ENCODE data around the gene FNIP2. TPM values are rescaled to one million over a fixed set of nuclear protein-coding genes. Genes with fewer than 3 reads are reported as not detected.
"Not testable (repeated sequence)": the region's sequence is repeated elsewhere in the genome, so short reads cannot be mapped to it uniquely, and the experiment has no call there.

Gene FNIP2
- total RNA-seq, 1 donor from 2014 or later = 24.2 TPM

- DNase-seq (ENCODE audit: extremely low read depth, low read depth, low spot score) = no peak
These were observed 43.7 kb downstream of the FNIP2 start for GRCh38 chr4:158812543-158812942.

DNA sequence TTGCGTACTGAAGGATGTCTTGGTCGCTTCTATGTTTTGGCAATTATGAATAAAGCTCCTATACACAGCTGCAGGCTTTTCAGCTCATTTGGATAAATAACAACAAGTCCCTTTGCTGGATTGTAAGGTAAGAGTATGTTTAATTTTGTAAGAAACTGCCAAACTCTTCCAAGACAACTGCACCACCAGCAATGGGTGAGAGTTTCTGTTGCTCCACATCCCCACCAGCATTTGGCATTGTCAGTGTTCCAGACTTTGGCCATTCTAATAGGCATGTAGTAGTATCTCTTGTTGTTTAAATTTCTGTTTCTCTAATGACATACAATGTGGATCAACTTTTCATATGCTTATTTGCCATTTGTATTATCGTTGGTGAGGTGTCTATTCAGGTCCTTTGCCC lies 44.3 kb downstream of the FNIP2 start:
- no peak for DNase-seq (ENCODE audit: extremely low read depth, low read depth, low spot score)

- no peak for DNase-seq (ENCODE audit: extremely low read depth, low read depth, low spot score)
These were observed 45.4 kb downstream of the FNIP2 start for GRCh38 chr4:158814207-158814606.

- no peak for DNase-seq (ENCODE audit: extremely low read depth, low read depth, low spot score)
These were observed 46.0 kb downstream of the FNIP2 start for GRCh38 chr4:158814636-158815330.

GRCh38 chr4:158816955-158817354 lies 48.1 kb downstream of the FNIP2 start:
- no peak for DNase-seq (ENCODE audit: extremely low read depth, low read depth, low spot score)

DNA sequence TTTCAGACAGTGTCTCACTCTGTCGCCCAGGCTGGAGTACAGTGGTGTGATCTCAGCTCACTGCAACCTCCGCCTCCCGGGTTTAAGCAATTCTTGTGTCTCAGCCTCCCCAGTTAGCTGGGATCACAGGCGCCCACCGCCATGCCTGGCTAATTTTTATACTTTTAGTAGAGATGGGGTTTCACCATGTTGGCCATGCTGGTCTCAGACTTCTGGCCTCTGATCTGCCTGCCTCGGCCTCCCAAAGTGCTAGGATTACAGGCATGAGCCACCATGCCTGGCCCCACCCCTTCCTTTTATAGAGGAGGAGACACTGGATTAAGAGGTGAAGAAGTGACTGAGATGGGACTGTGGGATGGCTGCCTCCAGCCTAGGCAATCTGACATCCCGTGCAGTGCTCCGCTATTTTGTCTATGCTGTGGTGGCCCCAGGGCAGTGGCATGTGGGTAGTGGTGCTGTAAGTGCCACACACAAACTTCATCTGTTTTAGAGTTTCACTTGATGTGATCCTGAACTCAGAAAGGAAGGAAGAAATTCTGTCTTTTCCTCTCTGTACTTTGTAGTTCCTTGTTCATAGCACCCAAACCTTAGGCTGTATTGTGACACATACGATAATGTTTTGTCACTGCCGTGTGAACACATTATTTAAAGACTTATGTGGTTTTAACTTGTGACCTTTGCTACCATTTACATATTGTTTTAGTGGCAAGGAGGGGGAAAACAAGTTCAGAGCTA lies 48.9 kb downstream of the FNIP2 start:
- no peak for DNase-seq (ENCODE audit: extremely low read depth, low read depth, low spot score)

DNA sequence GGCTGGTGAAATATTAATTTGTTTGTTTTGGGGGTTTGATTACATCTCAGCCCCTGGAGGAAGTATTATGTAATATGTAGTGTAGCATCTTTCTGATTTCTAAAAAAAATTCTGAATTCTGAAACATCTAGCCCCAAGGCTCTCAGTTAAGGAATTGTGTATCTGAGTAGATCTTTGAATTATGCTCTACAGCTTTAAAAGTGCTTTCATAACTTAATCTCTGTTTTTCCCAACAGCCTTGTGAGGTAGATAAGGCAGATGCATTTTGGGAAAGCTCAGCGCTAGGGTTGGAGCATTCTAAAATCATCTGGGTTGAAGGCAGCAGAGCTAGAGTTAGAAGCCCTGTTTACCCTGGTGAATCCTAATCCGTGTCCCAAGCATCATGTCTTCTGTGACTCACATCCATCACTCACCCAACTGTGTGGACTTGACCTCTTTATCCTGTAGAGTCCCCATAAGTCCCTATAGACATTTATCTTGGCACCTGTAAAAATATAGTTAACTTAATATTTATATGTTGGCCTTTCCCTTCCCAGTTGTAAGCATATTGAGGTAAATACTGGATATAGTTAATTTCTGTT lies 49.8 kb downstream of the FNIP2 start:
- no peak for DNase-seq (ENCODE audit: extremely low read depth, low read depth, low spot score)

GRCh38 chr4:158819942-158820786 lies 51.3 kb downstream of the FNIP2 start:
- no peak for DNase-seq (ENCODE audit: extremely low read depth, low read depth, low spot score)

DNA sequence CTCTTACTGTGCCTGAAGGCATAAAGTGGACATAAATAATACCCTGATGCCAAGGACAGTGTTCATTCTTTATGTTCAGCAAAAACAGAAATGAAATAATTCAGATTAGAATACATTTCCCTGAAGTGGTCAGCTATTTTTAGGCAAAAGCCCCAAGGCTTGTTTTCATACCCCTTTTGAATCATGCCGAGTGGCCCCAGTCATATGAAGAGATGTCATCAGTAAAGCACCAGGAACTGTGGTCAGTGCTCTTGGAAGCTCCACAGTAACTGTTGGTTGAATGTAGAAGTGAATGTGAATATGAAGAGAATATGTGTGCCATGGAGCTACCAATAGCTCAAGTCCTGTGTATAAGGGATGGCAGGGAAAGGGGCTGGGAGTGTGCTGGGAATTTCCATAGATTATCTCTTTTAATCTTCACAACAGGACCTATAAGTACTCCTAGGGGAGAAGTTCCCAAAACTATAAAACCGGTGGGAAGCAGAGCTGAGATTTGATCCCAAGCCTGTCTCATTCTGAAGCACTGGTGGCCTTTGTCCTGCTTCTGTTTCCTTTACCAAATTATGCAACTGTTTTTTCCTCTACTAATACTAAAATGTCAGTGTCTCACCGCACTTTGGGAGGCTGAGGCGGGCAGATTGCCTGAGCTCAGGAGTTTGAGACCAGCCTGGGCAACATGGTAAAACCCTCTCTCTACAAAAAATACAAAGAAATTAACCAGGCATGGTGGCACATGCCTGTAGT lies 52.6 kb downstream of the FNIP2 start:
- DNase-seq (ENCODE audit: extremely low read depth, low read depth, low spot score) = no peak

DNA sequence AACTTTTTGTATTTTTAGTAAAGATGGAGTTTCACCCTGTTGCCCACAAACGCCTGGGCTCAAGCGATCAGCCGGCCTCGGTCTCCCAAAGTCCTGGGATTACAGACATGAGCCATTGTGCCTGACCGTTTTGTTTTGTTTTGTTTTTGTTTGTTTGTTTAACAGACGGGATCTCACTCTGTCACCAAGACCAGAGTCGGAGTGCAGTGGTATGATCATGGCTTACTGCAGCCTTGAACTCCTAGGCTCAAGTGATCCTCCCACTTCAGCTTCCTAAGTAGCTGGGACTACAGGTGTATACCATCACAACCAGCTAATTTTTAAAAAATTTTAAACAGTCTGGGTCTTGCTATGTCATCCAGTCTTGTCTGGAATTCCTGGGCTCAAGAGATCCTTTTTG lies 53.5 kb downstream of the FNIP2 start:
- no peak for DNase-seq (ENCODE audit: extremely low read depth, low read depth, low spot score)

DNA sequence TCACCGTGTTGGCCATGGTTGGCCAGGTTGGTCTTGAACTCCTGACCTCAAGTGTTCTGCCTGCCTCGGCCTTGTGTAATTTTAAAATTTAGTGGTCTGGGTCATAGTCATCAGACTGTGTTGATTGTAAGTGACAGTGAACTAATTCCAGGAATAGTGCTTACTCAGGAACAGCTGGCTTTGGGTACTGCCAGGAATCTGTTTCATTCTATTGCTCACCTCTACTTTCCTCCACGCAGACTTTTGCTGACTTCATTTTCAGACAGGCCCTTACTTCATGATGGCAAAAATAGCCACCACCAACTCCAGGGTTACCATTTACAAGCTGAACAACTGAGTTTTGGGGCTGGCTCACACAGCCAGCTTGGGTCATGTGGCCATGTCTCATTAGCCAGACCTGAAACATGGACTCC lies 54.6 kb downstream of the FNIP2 start:
- no peak for DNase-seq (ENCODE audit: extremely low read depth, low read depth, low spot score)

DNA sequence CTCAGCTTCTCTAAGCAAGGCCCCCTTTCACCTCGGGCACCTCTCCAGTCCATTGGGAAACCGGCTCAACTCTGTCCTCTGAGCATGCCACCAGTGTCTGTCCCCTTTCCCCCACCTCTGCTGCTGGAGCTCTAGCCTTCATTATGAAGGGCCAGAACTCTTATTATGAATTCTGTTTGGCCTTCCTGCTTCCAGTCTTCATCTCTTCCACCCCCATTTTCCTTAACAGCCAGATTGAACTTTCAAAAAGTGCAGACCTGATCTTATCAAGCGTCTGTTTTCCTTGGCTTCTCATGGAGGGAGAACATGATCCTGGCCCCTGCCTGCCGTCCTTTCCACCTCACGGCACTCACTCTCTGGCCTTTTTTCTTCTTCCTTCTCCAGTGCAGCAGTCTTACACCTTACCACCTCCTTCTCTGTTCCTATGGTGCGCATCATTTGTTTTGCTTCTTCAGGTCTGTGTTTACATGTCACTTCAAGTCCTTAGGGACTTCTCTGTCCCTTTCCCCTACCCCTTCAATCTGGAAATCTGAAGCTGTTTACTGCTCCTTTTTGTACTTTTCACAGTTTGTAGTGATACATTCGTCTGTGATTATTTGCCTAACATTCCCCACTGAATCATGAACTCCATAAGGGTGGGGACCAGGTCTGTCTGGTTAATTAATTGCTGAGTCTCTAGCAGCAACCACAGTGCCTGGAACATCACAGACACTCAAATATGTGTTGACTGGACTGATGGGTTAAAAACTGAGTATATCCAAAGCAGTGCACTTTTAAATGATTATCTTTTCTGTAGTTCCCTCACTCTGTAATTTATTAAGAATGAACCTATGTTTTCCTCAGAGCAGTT lies 55.8 kb downstream of the FNIP2 start:
- DNase-seq (ENCODE audit: extremely low read depth, low read depth, low spot score) = no peak

- no peak for DNase-seq (ENCODE audit: extremely low read depth, low read depth, low spot score)
These were observed 56.7 kb downstream of the FNIP2 start for GRCh38 chr4:158825433-158826036.

DNA sequence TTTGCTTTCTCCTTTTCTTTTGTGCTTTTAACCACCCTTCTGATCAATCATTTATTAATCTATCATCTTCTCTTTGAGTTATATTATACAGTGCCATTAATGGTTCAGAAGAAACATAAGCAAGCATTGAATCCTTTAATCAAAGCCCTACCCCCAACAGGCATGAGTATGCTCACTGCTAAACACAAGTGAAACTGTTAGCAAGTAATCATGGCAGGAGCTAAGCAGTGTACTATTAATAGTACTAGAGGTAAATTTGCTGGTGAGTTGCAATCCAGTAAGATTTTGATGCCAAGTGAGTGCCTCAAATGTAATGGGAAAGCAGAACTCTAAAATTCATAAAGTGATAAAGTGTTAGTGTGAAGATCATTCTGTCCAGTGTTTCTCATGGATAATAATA lies 57.2 kb downstream of the FNIP2 start:
- no peak for DNase-seq (ENCODE audit: extremely low read depth, low read depth, low spot score)

- DNase-seq (ENCODE audit: extremely low read depth, low read depth, low spot score) = no peak
These were observed 58.1 kb downstream of the FNIP2 start for GRCh38 chr4:158826882-158827281.

DNA sequence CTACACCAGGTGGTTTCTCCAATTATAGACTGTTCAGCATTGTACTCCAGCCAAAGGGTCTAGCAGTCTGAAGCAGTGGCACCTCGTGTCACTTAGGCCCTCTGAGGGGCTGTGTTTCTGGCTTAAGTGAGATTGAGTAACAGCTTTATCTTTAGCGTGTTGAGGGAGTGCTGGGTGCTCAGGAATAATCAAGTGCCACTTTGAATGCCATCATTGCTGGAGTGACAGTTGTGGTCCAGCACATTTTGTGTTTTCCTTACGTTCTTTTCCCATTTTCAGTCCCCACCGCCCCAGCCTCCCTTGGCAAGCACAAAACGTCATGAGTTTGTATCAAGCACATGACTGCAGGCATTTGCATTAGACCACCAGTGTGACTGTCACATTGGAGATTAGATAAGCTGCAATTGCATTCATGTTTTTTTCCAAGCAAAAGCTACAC lies 58.7 kb downstream of the FNIP2 start:
- DNase-seq (ENCODE audit: extremely low read depth, low read depth, low spot score) = no peak

GRCh38 chr4:158828151-158828550 lies 59.3 kb downstream of the FNIP2 start:
- not testable (repeated sequence) for DNase-seq (ENCODE audit: extremely low read depth, low read depth, low spot score)

DNA sequence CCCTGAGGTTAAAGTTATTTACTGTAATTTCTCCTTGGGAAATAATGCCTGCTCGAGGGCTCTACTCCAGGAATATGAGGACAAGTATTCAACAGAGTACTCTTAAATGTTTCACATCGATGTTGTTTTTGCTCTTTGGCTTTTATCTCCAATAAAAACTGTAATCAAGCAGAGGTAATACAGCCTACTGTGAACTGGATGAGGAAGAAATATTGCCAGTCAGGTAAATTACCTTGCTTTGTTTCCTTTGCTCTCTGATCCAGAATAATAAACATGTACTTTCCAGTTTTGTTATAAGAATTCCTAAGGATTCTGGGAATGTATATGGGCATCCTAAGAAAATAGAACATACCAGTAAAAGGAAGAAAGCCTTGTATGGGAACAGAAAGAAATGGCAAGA lies 60.4 kb downstream of the FNIP2 start:
- DNase-seq (ENCODE audit: extremely low read depth, low read depth, low spot score) = no peak

- DNase-seq (ENCODE audit: extremely low read depth, low read depth, low spot score) = no peak
These were observed 64.8 kb downstream of the FNIP2 start for GRCh38 chr4:158833602-158834001.

Data from glomerular endothelial cell (primary cell).